ENCODE measurements around the gene FRY.

The FRY gene

GRCh38 chr13:32016631-32017030 is 14.9 kb upstream of the FRY start:
- DNase-seq (ENCODE audit: low read depth): no peak

GRCh38 chr13:32017474-32017873 is 14.1 kb upstream of the FRY start:
- no peak for DNase-seq (ENCODE audit: low read depth)

DNA sequence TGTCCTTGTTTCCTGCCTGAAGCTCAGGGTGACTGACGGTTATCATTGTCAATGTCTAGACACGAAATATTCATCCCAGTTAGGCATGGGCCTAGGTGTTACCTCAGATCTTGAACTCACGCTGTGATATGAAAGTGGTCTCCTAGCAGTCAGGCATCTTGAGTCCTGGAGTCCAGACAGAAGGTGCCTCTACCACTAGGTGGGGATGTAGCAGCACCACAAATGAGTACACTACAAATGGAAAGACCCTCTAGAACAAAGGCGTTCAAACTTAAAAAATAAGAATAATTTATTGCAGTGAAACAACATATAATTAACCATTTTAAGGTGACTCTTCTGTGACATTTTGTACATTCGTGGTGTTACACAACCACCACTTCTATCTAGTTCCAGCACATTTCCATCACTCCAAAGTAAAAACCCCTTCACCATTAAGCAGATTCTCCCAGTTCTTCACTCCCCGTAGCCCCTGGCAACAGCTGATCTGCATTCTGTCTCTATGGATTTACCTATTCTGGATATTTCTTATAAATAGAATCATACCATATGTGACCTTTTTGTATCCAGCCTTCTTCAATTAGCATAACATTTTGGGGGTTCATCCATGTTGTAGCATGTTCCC is 11.9 kb upstream of the FRY start:
- DNase-seq (ENCODE audit: low read depth): no peak

GRCh38 chr13:32021785-32022184 is 9.8 kb upstream of the FRY start:
- no peak for DNase-seq (ENCODE audit: low read depth)

DNA sequence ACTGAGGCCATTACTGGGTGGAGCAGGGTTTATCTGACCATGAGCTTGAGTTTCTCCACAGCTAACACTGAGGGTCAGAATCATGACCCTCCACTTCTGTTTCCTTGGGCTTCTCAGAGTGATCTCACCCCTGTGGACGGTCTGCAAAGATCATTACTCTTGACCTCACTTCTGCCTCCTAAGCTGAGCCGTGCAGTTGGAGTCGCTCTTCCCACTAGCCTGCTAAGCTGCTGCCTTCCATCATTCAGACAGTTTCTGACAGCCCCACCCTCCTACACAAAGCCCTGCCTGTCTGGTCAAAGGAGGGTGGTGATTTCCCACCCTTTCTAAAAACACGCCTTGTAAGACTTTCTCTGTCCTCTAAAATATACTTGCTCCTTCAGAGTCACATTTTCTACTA is 9.3 kb upstream of the FRY start:
- no peak for DNase-seq (ENCODE audit: low read depth)

DNA sequence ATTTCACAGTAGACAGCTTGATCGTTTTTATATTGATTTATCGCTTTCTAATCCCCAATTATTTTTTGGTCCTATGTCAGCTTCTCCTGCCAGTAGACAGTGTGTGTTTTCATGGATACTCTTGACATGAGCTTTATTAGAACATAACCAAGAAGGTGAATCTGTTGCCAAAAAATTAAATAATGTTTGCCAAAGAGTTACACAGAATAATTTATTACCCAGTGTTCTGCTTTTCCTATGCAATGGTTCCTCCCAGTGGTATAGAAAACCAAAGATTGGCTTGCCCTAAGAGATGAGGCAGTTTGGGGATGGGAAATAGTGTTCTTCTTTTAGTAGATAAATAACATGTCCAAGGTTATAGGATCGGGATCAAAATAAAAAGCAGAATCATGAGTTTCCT is 8.5 kb upstream of the FRY start:
- DNase-seq (ENCODE audit: low read depth): no peak

DNA sequence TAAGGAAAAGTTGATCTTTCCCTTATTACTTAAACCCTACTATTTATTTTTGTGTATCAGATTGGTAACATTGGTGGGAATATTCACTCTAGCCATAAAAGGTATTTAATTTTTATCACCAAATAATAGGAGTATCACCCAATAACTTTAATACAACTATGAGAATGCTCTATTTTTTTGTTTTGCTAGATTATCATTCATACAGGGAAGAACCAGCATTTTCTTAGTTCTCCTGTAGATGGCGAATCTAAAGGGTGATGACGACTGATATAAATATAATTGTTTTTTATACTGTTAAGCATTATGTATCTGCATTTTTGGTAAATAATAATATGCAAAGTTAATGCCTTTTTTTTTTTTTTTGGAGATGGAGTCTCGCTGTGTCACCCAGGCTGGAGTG is 7.9 kb upstream of the FRY start:
- no peak for DNase-seq (ENCODE audit: low read depth)

DNA sequence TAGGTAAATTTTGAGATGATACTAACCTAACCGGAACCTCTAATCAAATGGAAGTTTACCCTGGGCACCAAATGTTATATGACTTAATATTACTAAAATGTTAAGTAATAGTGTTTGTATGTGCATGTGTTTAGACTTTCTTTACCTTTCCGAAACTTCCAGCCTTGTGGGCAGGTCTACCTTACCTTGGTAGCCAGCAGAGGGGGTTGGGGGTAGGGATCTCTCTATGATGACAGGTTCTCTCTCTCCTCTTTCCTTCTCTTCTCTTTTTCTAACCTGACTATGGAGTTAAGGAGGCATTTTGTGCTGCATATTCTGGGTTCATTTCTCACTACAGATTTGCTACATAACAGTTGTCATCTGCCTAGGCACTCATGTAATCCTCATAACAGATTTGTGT is 6.8 kb upstream of the FRY start:
- no peak for DNase-seq (ENCODE audit: low read depth)

- DNase-seq (ENCODE audit: low read depth): no peak
Measured at GRCh38 chr13:32025730-32026129, 5.8 kb upstream of the FRY start.

- DNase-seq (ENCODE audit: low read depth): no peak
Measured at GRCh38 chr13:32026623-32027022, 5.0 kb upstream of the FRY start.

GRCh38 chr13:32028711-32029110 is 2.9 kb upstream of the FRY start:
- DNase-seq (ENCODE audit: low read depth): no peak

GRCh38 chr13:32029684-32030083 is 1.9 kb upstream of the FRY start:
- DNase-seq (ENCODE audit: low read depth): no peak

GRCh38 chr13:32031815-32032370 is 319 bp downstream of the FRY start:
- DNase-seq (ENCODE audit: low read depth): no peak

DNA sequence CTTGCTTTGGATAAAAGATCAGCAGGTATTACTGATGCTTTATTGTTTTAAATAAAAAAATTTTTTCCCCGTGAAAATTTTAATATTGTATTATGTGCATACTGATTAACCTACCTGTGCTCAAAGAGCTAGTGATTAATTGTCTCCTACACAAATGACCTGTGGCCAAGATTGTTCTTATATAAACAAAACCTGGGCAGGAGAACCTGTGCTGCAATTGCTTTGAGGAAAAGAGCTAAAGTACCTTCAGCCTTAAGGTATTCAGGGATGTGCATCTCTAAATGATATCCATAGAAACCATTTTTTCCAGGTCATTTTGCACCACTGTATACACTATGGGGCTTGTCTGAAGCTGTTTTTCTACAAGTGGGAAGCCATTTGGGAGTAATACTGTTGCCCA is 1.2 kb downstream of the FRY start:
- no peak for DNase-seq (ENCODE audit: low read depth)

DNA sequence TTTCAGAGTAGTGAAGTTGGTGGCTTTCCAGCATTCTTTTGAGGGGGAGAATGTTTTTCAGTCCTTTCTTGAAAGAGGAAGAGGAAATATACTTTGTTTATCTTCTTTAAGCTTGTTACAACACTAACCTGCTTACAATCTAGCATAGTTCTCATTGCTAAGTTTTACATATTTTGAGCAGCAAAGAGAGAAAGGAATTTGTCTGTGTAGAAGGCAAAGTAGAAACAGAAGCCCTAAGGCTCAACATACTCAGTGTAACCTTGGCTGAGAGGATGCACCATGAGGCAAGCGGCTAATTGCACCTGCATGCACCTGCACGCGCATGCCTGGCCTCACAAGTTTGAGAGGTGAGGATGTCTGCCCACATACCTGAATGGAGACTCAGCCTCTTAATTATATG is 2.2 kb downstream of the FRY start:
- DNase-seq (ENCODE audit: low read depth): no peak

DNA sequence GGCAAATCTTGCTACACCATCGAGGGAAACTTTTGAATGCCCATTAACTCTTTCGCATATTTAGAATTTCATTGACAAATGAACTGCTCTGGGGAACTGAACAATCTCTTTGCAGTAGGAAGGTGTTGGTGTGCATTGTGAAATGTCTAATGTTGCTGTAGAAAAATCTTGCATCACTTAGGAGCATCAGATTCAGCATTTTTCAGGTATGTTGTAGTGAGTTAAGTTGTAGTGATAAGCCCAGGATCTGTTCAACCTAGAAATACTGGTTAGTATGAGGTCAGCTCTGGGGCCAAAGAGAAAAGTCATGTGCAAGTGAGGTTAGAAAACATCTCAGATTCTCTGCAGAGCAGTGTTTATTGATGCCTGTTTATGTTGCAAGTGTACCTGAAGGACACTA is 4.1 kb downstream of the FRY start:
- no peak for DNase-seq (ENCODE audit: low read depth)

DNA sequence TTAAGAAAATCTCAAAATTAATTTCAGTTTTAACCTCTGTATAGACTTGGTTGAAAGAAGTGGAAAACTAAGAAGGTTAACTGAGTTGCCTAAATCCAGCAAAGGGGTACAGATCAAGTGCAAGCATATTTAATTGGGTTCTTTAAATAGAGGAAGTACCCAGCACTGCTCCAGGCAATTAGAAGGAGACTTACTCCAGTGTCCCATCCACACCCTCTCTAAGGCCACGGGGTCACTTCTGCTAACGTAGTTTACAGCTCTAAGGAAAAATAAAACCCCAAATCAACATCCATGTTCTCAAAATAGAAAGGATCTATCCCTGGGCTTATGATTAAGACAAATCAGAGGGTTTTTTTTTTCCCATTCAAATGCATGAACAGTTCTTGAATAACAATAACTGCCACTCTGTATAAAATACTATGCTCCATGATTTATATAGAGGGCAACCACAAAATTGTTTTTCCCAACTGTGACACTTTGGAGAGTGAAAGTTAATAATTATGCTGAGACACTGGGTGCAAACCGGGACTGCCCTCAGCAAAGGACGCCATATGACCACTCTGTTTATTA is 4.6 kb downstream of the FRY start:
- DNase-seq (ENCODE audit: low read depth): no peak

DNA sequence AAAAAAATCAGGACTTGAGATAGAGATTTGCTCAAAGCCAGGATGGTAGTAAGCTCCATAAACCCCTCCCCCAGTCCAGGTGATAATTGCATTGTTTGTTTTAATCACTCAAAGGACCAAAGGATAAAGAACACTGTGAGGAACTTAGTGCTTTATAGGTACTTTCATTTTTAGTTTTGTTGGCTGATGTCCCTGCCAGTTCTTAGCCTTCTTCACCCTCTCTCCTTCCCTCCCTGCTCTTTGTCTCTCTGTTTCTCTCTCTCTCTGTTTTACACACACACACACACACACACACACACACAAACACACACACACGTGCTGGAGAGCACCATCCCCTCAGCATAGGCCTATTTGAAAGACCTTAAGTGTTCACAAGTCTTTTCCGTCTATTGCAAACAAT is 5.2 kb downstream of the FRY start:
- no peak for DNase-seq (ENCODE audit: low read depth)

DNA sequence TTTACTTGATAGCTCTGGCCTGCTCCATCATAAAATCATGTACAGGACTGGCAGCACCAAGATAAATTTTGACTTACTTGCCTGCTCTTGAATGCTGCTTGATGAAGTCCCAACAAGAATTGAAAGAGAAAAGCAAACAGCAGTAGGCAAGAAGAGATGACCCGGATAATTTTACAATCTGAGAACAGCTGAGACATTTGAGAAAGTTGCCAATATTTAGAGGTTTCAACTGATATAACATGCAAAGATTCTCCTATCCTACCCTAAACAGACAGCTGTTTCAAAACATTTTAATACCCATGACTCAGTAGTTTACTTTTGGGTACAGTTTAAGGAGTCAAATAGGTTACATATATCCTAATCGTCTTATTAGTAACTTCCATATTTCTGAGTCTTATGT is 5.9 kb downstream of the FRY start:
- no peak for DNase-seq (ENCODE audit: low read depth)

DNA sequence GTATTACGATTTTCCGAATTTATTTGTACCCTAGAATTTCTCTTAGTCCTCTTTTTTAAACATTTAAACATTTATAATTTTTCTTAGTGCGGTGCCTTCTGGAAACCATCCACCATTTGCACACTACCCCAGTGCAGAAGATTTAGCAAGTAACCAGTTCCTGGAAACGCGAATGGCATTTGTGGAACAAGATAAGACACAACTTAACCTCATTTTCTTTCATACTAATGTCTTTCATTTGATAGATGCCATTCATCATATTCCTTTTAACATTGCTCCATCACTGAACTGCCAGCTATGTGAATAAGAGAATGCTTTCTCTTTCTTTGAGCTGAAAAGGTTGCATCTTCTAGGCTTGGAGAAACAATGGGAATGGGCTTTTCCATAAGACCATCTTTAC is 6.8 kb downstream of the FRY start:
- no peak for DNase-seq (ENCODE audit: low read depth)

DNA sequence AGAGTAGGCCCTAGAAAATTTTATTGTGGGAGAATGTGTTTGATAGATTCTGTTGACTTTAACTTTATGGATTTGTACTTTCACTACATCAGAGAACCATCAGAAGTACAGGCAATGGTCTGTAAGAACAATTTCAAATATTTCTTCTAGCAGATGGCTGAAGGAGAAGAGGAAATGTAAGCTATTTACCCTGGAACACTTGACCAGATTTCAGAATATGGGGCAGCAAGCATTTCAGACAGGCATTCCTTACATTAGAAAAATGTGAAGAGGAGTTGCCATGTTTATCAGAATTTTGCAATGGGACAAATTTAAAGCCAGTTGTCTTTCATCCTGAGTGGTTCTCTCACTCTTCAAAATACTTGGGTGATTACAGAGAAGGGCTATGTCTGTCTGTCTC is 7.5 kb downstream of the FRY start:
- no peak for DNase-seq (ENCODE audit: low read depth)

GRCh38 chr13:32039528-32039927 is 8.0 kb downstream of the FRY start:
- DNase-seq (ENCODE audit: low read depth): no peak

- no peak for DNase-seq (ENCODE audit: low read depth)
Measured at GRCh38 chr13:32040052-32040642, 8.6 kb downstream of the FRY start.

- no peak for DNase-seq (ENCODE audit: low read depth)
Measured at GRCh38 chr13:32040689-32041088, 9.1 kb downstream of the FRY start.
